H9 (cell line): ENCODE data around the gene FNIP1. TPM values are rescaled to one million over a fixed set of nuclear protein-coding genes. Genes with fewer than 3 reads are reported as not detected.

ENCODE experiments used
- DNase-seq: peaks from one replicate; pipeline ENCODE4 v3.0.0-alpha.2; 2017
- H2AFZ ChIP-seq: one replicate; pipeline ENCODE4 v1.6.1; 2013; ENCODE audit warnings: mild to moderate bottlenecking, low read length, control low read depth, moderate library complexity
- H2AK5ac ChIP-seq: 2 replicates; pipeline ENCODE4 v1.6.1; 2013; ENCODE audit warnings: low read length, control low read depth, mixed read lengths; ENCODE audit not compliant: insufficient read length
- H2BK120ac ChIP-seq: one replicate; pipeline ENCODE4 v1.6.1; 2013; ENCODE audit warnings: low read depth, mild to moderate bottlenecking, low read length, control low read depth, inconsistent platforms; ENCODE audit not compliant: poor library complexity, severe bottlenecking
- H2BK12ac ChIP-seq: 2 replicates; pipeline ENCODE4 v1.6.1; 2013; ENCODE audit warnings: low read length, control low read depth, mixed read lengths, low read depth; ENCODE audit not compliant: insufficient read length
- H2BK15ac ChIP-seq: 2 replicates; pipeline ENCODE4 v1.6.1; 2013; ENCODE audit warnings: low read depth, low read length, control low read depth
- H2BK20ac ChIP-seq: one replicate; pipeline ENCODE4 v1.6.1; 2013; ENCODE audit warnings: low read depth, mild to moderate bottlenecking, low read length, control low read depth, inconsistent platforms; ENCODE audit not compliant: poor library complexity, severe bottlenecking
- H2BK5ac ChIP-seq: 2 replicates; pipeline ENCODE4 v1.6.1; 2013; ENCODE audit warnings: low read length, control low read depth, mixed read lengths; ENCODE audit not compliant: insufficient read length
- H3K14ac ChIP-seq: 2 replicates; pipeline ENCODE4 v1.6.1; 2013; ENCODE audit warnings: low read length, control low read depth; ENCODE audit not compliant: insufficient read depth
- H3K18ac ChIP-seq: 2 replicates; pipeline ENCODE4 v1.6.1; 2013; ENCODE audit warnings: low read depth, mild to moderate bottlenecking, mixed read lengths, low read length, control low read depth; ENCODE audit not compliant: insufficient read length
- H3K23ac ChIP-seq: 2 replicates; pipeline ENCODE4 v1.6.1; 2013; ENCODE audit warnings: low read length, control low read depth, mixed read lengths, low read depth; ENCODE audit not compliant: insufficient read length
- H3K23me2 ChIP-seq: 2 replicates; pipeline ENCODE4 v1.6.1; 2013; ENCODE audit warnings: low read depth, mild to moderate bottlenecking, mixed read lengths, low read length, control low read depth; ENCODE audit not compliant: insufficient read length, poor library complexity, severe bottlenecking
- H3K27ac ChIP-seq: 2 replicates; pipeline ENCODE4 v1.5.1; 2013; ENCODE audit warnings: low read length, control low read depth, mixed read lengths, low read depth; ENCODE audit not compliant: insufficient read length
- H3K27me3 ChIP-seq: 2 replicates; pipeline ENCODE4 v1.6.1; 2013; ENCODE audit warnings: low read length, control low read depth, inconsistent platforms; ENCODE audit not compliant: insufficient read depth
- H3K4ac ChIP-seq: 2 replicates; pipeline ENCODE4 v1.6.1; 2013; ENCODE audit warnings: low read depth, mild to moderate bottlenecking, control low read depth, inconsistent platforms, low read length, moderate library complexity
- H3K4me1 ChIP-seq: 2 replicates; pipeline ENCODE4 v1.6.1; 2013; ENCODE audit warnings: low read length, control low read depth, inconsistent platforms; ENCODE audit not compliant: insufficient read depth
- H3K4me2 ChIP-seq: 2 replicates; pipeline ENCODE4 v1.6.1; 2013; ENCODE audit warnings: low read length, control low read depth, mixed read lengths; ENCODE audit not compliant: insufficient read length, insufficient read depth
- H3K56ac ChIP-seq: 2 replicates; pipeline ENCODE4 v1.6.1; 2013; ENCODE audit warnings: low read depth, mild to moderate bottlenecking, mixed read lengths, low read length, control low read depth; ENCODE audit not compliant: insufficient read length
- H3K79me1 ChIP-seq: 2 replicates; pipeline ENCODE4 v1.6.1; 2013; ENCODE audit warnings: low read depth, mild to moderate bottlenecking, moderate library complexity, low read length, control low read depth, inconsistent platforms; ENCODE audit not compliant: insufficient read depth, poor library complexity, severe bottlenecking
- H3K79me2 ChIP-seq: 2 replicates; pipeline ENCODE4 v1.6.1; 2013; ENCODE audit warnings: low read length, control low read depth, inconsistent platforms; ENCODE audit not compliant: insufficient read depth
- H3K9ac ChIP-seq: 2 replicates; pipeline ENCODE4 v1.6.1; 2013; ENCODE audit warnings: low read length, control low read depth, mixed read lengths; ENCODE audit not compliant: insufficient read length; ENCODE audit errors: extremely low read depth
- H3K9me3 ChIP-seq: one replicate; pipeline ENCODE4 v1.6.1; 2013; ENCODE audit warnings: low read depth, low read length, inconsistent platforms; ENCODE audit not compliant: control insufficient read depth
- H3T11ph ChIP-seq: one replicate; pipeline ENCODE4 v1.6.1; 2013; ENCODE audit warnings: mild to moderate bottlenecking, low read length, control low read depth, inconsistent platforms
- H4K20me1 ChIP-seq: one replicate; pipeline ENCODE4 v1.6.1; 2013; ENCODE audit not compliant: control insufficient read depth, insufficient read length, insufficient read depth
- H4K5ac ChIP-seq: 2 replicates; pipeline ENCODE4 v1.6.1; 2013; ENCODE audit warnings: low read depth, mild to moderate bottlenecking, mixed read lengths, low read length, control low read depth; ENCODE audit not compliant: insufficient read length
- H4K8ac ChIP-seq: replicated peaks from 2 replicates; pipeline ENCODE4 v1.6.1; 2013; ENCODE audit warnings: low read length, control low read depth, mixed read lengths, low read depth; ENCODE audit not compliant: insufficient read length
- H4K91ac ChIP-seq: 2 replicates; pipeline ENCODE4 v1.6.1; 2013; ENCODE audit warnings: low read depth, mild to moderate bottlenecking, moderate library complexity, mixed read lengths, low read length, control low read depth; ENCODE audit not compliant: insufficient read length
- H3K27ac Mint-ChIP-seq, 3 experiments: 2 replicates in 2 of 3; 3 replicates in 1 of 3; pipeline ENCODE4 v1.8.0; 2020 to 2021; ENCODE audit warnings: mixed read lengths in 3 of 3, mild to moderate bottlenecking in 1 of 3, moderate library complexity in 1 of 3
- H3K27me3 Mint-ChIP-seq: 2 replicates; pipeline ENCODE4 v1.8.0; 2021; ENCODE audit warnings: low read depth, mild to moderate bottlenecking, moderate library complexity, mixed read lengths
- H3K36me3 Mint-ChIP-seq, 3 experiments: 2 replicates in 2 of 3; 3 replicates in 1 of 3; pipeline ENCODE4 v1.8.0; 2020 to 2021; ENCODE audit warnings: low read depth in 3 of 3, mixed read lengths in 3 of 3; ENCODE audit not compliant: insufficient read depth in 1 of 3
- H3K4me1 Mint-ChIP-seq, 2 experiments: 2 replicates each; pipeline ENCODE4 v1.8.0; 2020; ENCODE audit warnings: mixed read lengths in 2 of 2
- H3K4me3 Mint-ChIP-seq, 2 experiments: 2 replicates in 1 of 2; 3 replicates in 1 of 2; pipeline ENCODE4 v1.8.0; 2020 to 2021; ENCODE audit warnings: mild to moderate bottlenecking in 2 of 2, mixed read lengths in 2 of 2, moderate library complexity in 1 of 2
- H3K9me3 Mint-ChIP-seq, 2 experiments: 2 replicates in 1 of 2; 3 replicates in 1 of 2; pipeline ENCODE4 v1.8.0; 2020; ENCODE audit warnings: mild to moderate bottlenecking in 2 of 2, mixed read lengths in 2 of 2, moderate library complexity in 1 of 2
- WGBS: extraction: QIAGEN DNeasy Blood & Tissue Kit; methylation state at CpG from one replicate; pipeline ENCODE4 v1.1.7; 2013; ENCODE audit warnings: missing lambda C conversion rate, low lambda C conversion rate, mixed read lengths; ENCODE audit not compliant: insufficient read length; ENCODE audit errors: extremely low coverage; 5-methylcytosine and 5-hydroxymethylcytosine counted together
- total RNA-seq: library from RNA; stranded (reverse); gene quantifications from 2 replicates; pipeline ENCODE4 v1.2.1, GENCODE V29; 2021
- TF ChIP-seq, protein P1 (sequence below): fragments of 200-600 bp; sonication (generic); conservative IDR thresholded peaks from 3 replicates; pipeline ENCODE4 v1.8.0; 2021; ENCODE audit warnings: antibody characterized with exemption, mild to moderate bottlenecking

The FNIP1 gene
- total RNA-seq, 1 experiment from 2014 or later = 13.4 TPM

- H3K4ac ChIP-seq = no peak overlapping the region
- no peaks in the 10 kb centered on the region for H3K23me2 ChIP-seq
- no peak overlapping the region for H3K14ac ChIP-seq
- no peak overlapping the region for H2AFZ ChIP-seq
- no peak overlapping the region for H3K27ac Mint-ChIP-seq
- H3K4me1 ChIP-seq = no peaks in the 10 kb centered on the region; the same call in 1 of the 2 replicates
- no peak overlapping the region for H3T11ph ChIP-seq
- H3K23ac ChIP-seq = no peak overlapping the region
- no peak overlapping the region for H3K56ac ChIP-seq
- no peak overlapping the region for H2BK20ac ChIP-seq
- no peaks in the 10 kb centered on the region for H3K27me3 ChIP-seq
- H3K9ac ChIP-seq = no peak overlapping the region
- no peaks in the 10 kb centered on the region for H3K79me1 ChIP-seq
- H2BK5ac ChIP-seq = no peak overlapping the region
- H3K4me1 Mint-ChIP-seq = peaks cover 7 to 8% of the 10 kb centered on the region in 2 experiments
- H2BK15ac ChIP-seq = no peak overlapping the region
- H3K18ac ChIP-seq = no peak overlapping the region
- H3K4me3 Mint-ChIP-seq = no peak overlapping the region
- H2AK5ac ChIP-seq = no peak overlapping the region
- TF ChIP-seq, protein P1, sequence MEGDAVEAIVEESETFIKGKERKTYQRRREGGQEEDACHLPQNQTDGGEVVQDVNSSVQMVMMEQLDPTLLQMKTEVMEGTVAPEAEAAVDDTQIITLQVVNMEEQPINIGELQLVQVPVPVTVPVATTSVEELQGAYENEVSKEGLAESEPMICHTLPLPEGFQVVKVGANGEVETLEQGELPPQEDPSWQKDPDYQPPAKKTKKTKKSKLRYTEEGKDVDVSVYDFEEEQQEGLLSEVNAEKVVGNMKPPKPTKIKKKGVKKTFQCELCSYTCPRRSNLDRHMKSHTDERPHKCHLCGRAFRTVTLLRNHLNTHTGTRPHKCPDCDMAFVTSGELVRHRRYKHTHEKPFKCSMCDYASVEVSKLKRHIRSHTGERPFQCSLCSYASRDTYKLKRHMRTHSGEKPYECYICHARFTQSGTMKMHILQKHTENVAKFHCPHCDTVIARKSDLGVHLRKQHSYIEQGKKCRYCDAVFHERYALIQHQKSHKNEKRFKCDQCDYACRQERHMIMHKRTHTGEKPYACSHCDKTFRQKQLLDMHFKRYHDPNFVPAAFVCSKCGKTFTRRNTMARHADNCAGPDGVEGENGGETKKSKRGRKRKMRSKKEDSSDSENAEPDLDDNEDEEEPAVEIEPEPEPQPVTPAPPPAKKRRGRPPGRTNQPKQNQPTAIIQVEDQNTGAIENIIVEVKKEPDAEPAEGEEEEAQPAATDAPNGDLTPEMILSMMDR = no peak
- H4K20me1 ChIP-seq = no peaks in the 10 kb centered on the region
- H3K36me3 Mint-ChIP-seq = peaks cover 8 to 35% (median 25%) of the 10 kb centered on the region in 3 experiments; a peak in 4 of 7 replicates
- H3K27ac ChIP-seq = no peak overlapping the region
- no peak overlapping the region for H3K4me2 ChIP-seq
- no peaks in the 10 kb centered on the region for H3K79me2 ChIP-seq
- H2BK120ac ChIP-seq = no peak overlapping the region
- no peak overlapping the region for H2BK12ac ChIP-seq
- H4K5ac ChIP-seq = no peak overlapping the region
- no peaks in the 10 kb centered on the region for H3K27me3 Mint-ChIP-seq
- no CpG with 5 or more reads among the region's 6 CpGs for WGBS
- H3K9me3 Mint-ChIP-seq = no peaks in the 10 kb centered on the region
- no peak overlapping the region for H4K8ac ChIP-seq
- H3K9me3 ChIP-seq = no peaks in the 10 kb centered on the region
- no peak overlapping the region for H4K91ac ChIP-seq
- no peak for DNase-seq
These were observed 124.0 kb downstream of the FNIP1 start for GRCh38 chr5:131672776-131673175.
